SU-DHL-6 (cell line): ENCODE data around the gene STAM.

Source experiments
- H2AFZ ChIP-seq: fragments of 200-600 bp; sonication (generic); 2 replicates; pipeline ENCODE4 v1.6.1; 2014; ENCODE audit warnings: low read depth, mild to moderate bottlenecking, moderate library complexity, mixed read lengths, antibody characterized with exemption, low read length; ENCODE audit not compliant: severe bottlenecking
- H3F3A ChIP-seq: fragments of 200-600 bp; shearing (Covaris generic); 2 replicates; pipeline ENCODE4 v1.6.0; 2016; ENCODE audit warnings: antibody characterized with exemption, mild to moderate bottlenecking; ENCODE audit not compliant: insufficient read depth
- H3K27ac ChIP-seq: fragments of 200-600 bp; sonication (generic); 2 replicates; pipeline ENCODE4 v1.5.1; 2016; ENCODE audit warnings: low read depth, mild to moderate bottlenecking, low read length, moderate library complexity, mixed read lengths
- H3K27me3 ChIP-seq: fragments of 200-600 bp; sonication (generic), shearing (Covaris generic); 2 replicates; pipeline ENCODE4 v1.6.0; 2014; ENCODE audit warnings: mild to moderate bottlenecking, low read length
- H3K36me3 ChIP-seq: fragments of 200-600 bp; sonication (generic); 2 replicates; pipeline ENCODE4 v1.6.1; 2014; ENCODE audit warnings: mild to moderate bottlenecking, low read length, mixed read lengths
- H3K4me2 ChIP-seq: fragments of 300-600, 200-600 bp; shearing (Covaris generic), sonication (generic); 2 replicates; pipeline ENCODE4 v1.6.0; 2014; ENCODE audit warnings: low read length, low read depth, mild to moderate bottlenecking; ENCODE audit not compliant: poor library complexity, severe bottlenecking
- H3K4me3 ChIP-seq: fragments of 200-600 bp; sonication (generic); 2 replicates; pipeline ENCODE4 v1.5.1; 2014; ENCODE audit warnings: antibody characterized with exemption, low read length, mild to moderate bottlenecking, mixed read lengths; ENCODE audit not compliant: insufficient read depth, poor library complexity, severe bottlenecking
- H3K79me2 ChIP-seq: fragments of 200-600 bp; sonication (generic); 2 replicates; pipeline ENCODE4 v1.6.1; 2014; ENCODE audit warnings: mild to moderate bottlenecking, low read length, moderate library complexity; ENCODE audit not compliant: insufficient read depth
- H3K9ac ChIP-seq: fragments of 200-600 bp; sonication (generic); 2 replicates; pipeline ENCODE4 v1.7.0; 2014; ENCODE audit warnings: mild to moderate bottlenecking, low read length
- H3K9me2 ChIP-seq: fragments of 200-600 bp; sonication (generic); replicated peaks from 2 replicates; pipeline ENCODE4 v1.6.1; 2014; ENCODE audit warnings: low read length; ENCODE audit not compliant: insufficient read depth
- H3K9me3 ChIP-seq: fragments of 200-600 bp; sonication (generic); 2 replicates; pipeline ENCODE4 v1.6.1; 2014; ENCODE audit warnings: low read length, mixed read lengths; ENCODE audit not compliant: insufficient read depth
- H4K20me1 ChIP-seq: fragments of 200-600 bp; sonication (generic); 2 replicates; pipeline ENCODE4 v1.6.1; 2014; ENCODE audit warnings: low read depth, mild to moderate bottlenecking, antibody characterized with exemption, low read length, moderate library complexity, mixed read lengths
- CTCF ChIP-seq: fragments of 200-600 bp; sonication (generic); IDR thresholded peaks from one replicate; pipeline ENCODE4 v1.5.1; 2017; ENCODE audit warnings: antibody characterized with exemption, mild to moderate bottlenecking, low read length, moderate library complexity; ENCODE audit not compliant: insufficient read depth, poor library complexity, severe bottlenecking
- EZH2phosphoT487 ChIP-seq: fragments of 200-600 bp; sonication (generic), shearing (Covaris generic); conservative IDR thresholded peaks from 2 replicates; pipeline ENCODE4 v1.6.1; 2018; ENCODE audit warnings: mild to moderate bottlenecking, antibody characterized with exemption, low read length, moderate library complexity, mixed read lengths

The STAM gene

DNA sequence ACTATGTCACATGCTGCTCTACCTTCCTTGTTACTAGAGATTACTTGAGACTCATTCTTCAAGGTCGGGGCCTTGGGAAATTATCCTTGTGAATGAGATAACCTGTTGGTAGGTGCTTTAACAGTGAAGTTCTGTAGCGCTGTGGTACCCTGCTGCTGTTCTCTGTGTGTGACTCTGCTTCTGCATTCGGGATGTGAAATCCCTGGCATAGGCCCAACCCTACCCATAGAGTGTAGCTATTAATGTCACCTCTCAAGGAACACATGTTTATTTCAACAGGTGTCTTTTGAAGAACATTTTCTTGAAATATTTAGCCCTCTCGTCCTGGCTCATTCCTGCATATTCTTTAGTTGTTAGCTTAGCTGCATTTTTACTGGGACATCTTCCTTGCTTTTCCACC is 66.2 kb downstream of the STAM start:
- Histone ChIP-seq H3K79me2 (no peaks in the 10 kb centered on the region), H4K20me1 (no peaks in the 10 kb centered on the region), H3K9me3 (no peaks in the 10 kb centered on the region), H3K36me3 (no peaks in the 10 kb centered on the region; the same call in 1 of the 2 replicates), H3K4me3 (no peak overlapping the region), H2AFZ (no peak overlapping the region), H3K9me2 (no peaks in the 10 kb centered on the region), H3K9ac (no peak overlapping the region), H3K4me2 (no peak overlapping the region), H3F3A (no peaks in the 10 kb centered on the region), H3K27ac (no peak overlapping the region), H3K27me3 (no peaks in the 10 kb centered on the region)
- TF ChIP-seq EZH2phosphoT487: no peak
- TF ChIP-seq CTCF: no peak

DNA sequence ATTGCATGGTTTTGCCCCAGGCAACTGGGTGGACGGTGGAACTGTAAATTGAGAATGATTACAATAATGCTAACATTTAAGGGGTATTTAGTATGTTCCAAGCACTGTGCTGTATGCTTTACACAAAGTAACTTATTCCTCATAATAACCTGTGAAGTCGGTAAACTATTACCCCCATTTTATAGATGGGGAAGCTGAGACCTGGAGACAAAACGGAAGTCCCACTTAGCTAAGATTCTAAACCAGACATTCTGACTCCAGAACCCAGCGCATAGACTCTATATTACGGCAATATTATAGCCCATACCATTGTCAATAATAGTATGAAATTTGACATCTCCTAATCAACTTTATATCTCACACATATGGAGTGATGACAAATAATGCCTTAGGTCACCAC is 68.1 kb downstream of the STAM start:
- Histone ChIP-seq H3K9me3 (no peaks in the 10 kb centered on the region), H3K9me2 (no peaks in the 10 kb centered on the region), H3K27me3 (no peaks in the 10 kb centered on the region), H3K4me3 (no peak overlapping the region), H3K27ac (no peak overlapping the region), H2AFZ (no peak overlapping the region), H3K36me3 (no peaks in the 10 kb centered on the region; the same call in 1 of the 2 replicates), H4K20me1 (no peaks in the 10 kb centered on the region), H3K79me2 (no peaks in the 10 kb centered on the region), H3K4me2 (no peak overlapping the region), H3F3A (no peaks in the 10 kb centered on the region), H3K9ac (no peak overlapping the region)
- TF ChIP-seq EZH2phosphoT487 (no peak), CTCF (no peak)

DNA sequence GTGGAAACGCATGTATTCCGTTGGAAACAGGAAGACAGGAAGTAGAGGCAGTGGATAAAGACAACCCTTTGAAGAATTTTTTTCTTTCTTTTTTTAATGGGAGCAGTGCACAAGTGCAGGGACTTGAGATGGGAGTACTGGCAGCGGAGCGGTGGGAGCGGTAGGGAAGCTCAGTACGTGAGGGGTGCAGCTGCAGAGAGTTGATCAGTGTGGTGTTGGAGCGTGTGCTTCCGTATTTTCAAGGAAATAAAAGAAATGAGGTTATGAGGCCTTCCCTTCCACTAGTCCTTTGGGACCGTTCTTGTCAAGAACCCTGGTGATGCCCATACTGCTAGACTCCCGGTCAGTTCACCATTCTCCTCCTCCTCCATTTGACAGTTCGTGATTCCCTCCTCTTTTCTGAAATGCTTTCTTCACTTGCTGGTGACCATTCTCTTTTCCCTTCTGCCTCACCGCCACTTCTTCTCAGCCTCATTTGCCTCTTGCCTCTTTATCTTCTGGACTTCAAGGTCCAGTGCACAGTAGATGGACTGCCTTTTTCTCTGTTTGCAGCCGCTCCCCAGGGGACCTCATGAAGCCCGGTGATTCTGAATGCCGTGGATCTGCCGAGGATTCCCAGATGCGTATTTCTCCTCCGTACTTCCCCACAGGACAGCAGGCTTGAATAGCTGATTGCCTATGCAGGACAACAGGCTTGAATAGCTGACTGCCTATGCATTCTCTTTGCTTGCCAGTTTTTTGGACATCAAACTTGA is 68.9 kb downstream of the STAM start:
- no peaks in the 10 kb centered on the region for H3K79me2 ChIP-seq
- H4K20me1 ChIP-seq: no peaks in the 10 kb centered on the region
- H3K9ac ChIP-seq: no peak overlapping the region
- no peaks in the 10 kb centered on the region; the same call in 1 of the 2 replicates for H3K36me3 ChIP-seq
- no peaks in the 10 kb centered on the region for H3K27me3 ChIP-seq
- no peak overlapping the region for H2AFZ ChIP-seq
- H3K4me3 ChIP-seq: no peak overlapping the region
- H3K9me3 ChIP-seq: no peaks in the 10 kb centered on the region
- no peak overlapping the region for H3K27ac ChIP-seq
- H3K9me2 ChIP-seq: no peaks in the 10 kb centered on the region
- H3F3A ChIP-seq: no peaks in the 10 kb centered on the region
- TF ChIP-seq EZH2phosphoT487: no peak
- TF ChIP-seq CTCF: no peak
- no peak overlapping the region for H3K4me2 ChIP-seq
